GM03348 (cell line): ENCODE measurements around the gene TMEM243.
"Not testable (repeated sequence)": the region's sequence is repeated elsewhere in the genome, so short reads cannot be mapped to it uniquely, and the experiment has no call there.

Experiments
- DNase-seq: peaks from one replicate; pipeline ENCODE4 v3.0.0; 2012; ENCODE audit warnings: low spot score

TMEM243 gene

GRCh38 chr7:87210506-87210905, 9.0 kb downstream of the TMEM243 start:
- DNase-seq: no peak

DNA sequence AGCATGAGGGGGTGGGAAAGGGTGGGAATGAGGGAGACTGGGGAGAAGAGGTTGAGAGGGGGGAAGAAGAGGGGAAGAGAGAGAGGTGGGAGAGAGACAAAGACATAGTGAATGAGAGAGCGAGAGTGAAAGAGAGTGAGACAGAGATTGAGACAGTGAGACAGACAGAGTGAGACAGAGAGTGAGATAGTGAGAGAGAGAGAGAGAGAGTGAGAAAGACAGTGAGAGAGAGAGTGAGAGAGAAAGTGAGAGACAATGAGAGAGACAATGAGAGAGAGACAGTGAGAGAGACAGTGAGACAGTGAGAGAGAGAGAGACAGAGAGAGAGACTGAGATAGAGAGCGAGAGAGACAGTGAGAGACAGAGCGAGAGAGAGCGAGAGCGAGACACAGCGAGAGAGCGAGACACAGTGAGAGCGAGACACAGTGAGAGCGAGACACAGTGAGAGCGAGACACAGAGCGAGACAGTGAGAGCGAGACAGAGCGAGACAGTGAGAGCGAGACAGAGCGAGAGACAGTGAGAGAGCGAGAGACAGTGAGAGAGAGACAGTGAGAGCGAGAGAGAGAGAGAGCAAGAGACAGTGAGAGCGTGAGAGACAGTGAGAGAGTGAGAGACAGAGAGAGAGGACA, 10.1 kb downstream of the TMEM243 start:
- DNase-seq: no peak

GRCh38 chr7:87206361-87206760, 13.2 kb downstream of the TMEM243 start:
- no peak for DNase-seq

GRCh38 chr7:87205701-87206100, 13.8 kb downstream of the TMEM243 start:
- not testable (repeated sequence) for DNase-seq

GRCh38 chr7:87204933-87205332, 14.6 kb downstream of the TMEM243 start:
- DNase-seq: no peak

- not testable (repeated sequence) for DNase-seq
These were observed 15.6 kb downstream of the TMEM243 start for GRCh38 chr7:87203929-87204328.

DNA sequence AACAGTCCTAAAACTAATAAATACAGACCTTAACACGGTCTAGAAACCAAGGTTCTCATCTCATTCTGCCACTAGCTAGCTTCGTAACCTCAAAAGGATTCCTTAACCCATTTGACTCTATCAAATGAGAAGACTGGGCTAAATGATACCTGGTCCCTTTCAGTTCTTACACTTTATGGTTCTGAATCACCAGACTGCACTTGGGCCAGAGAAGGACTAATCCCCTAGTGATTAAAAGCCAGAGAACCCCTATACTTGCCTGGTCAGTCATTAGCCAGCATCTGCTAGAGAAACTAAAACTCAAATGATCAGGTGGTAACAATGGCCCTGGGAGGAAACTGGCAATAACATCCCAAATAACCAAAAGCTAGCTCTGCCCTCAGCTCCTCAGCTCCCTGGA, 16.8 kb downstream of the TMEM243 start:
- DNase-seq: no peak

GRCh38 chr7:87202208-87202607, 17.3 kb downstream of the TMEM243 start:
- DNase-seq: no peak

- no peak for DNase-seq
These were observed 19.7 kb downstream of the TMEM243 start for GRCh38 chr7:87199700-87200450.

- no peak for DNase-seq
These were observed 20.3 kb downstream of the TMEM243 start for GRCh38 chr7:87199241-87199640.

DNA sequence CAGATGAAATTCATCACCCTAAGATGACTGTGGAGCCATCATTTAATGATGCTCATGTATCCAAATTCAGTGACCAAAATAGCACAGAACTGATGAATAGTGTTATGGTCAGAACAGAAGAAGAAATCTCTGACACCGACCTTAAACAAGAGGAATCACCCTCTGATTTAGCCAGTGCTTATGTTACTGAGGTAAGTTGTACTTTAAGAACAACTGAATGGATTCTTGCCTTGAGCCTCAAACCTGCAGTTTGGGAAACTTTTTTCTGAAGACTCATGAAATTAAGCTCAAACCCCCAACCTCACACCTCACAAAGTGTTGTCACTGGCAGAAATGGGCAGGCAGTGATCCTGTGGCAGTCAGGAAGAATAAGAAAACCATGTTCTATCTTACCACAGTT, 25.6 kb downstream of the TMEM243 start:
- DNase-seq: no peak

- DNase-seq: no peak
These were observed 26.6 kb downstream of the TMEM243 start for GRCh38 chr7:87192784-87193487.

GRCh38 chr7:87190783-87191182, 28.7 kb downstream of the TMEM243 start:
- no peak for DNase-seq

- no peak for DNase-seq
These were observed 30.6 kb downstream of the TMEM243 start for GRCh38 chr7:87188930-87189329.

DNA sequence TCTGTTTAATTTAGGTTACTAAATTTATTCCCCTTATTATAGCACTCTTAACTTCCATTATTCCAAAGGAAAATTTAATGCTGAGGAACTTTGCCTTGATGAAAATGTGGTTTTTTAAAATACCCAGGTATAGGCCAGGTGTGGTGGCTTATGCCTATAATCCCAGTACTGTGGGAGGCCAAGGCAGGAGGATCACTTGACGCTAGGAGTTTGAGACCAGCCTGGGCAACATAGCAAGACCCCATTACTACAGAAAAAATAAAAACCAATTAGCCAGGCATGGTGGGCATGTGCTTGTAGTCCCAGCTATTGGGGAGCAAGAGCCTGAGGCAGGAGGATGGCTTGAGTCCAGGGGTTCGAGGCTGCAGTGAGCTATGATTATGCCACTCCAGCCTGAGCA, 32.4 kb downstream of the TMEM243 start:
- DNase-seq: no peak

GRCh38 chr7:87179180-87179579, 40.4 kb downstream of the TMEM243 start:
- no peak for DNase-seq

- DNase-seq: no peak
These were observed 41.2 kb downstream of the TMEM243 start for GRCh38 chr7:87178320-87178719.

- DNase-seq: no peak
These were observed 46.1 kb downstream of the TMEM243 start for GRCh38 chr7:87173471-87173870.

DNA sequence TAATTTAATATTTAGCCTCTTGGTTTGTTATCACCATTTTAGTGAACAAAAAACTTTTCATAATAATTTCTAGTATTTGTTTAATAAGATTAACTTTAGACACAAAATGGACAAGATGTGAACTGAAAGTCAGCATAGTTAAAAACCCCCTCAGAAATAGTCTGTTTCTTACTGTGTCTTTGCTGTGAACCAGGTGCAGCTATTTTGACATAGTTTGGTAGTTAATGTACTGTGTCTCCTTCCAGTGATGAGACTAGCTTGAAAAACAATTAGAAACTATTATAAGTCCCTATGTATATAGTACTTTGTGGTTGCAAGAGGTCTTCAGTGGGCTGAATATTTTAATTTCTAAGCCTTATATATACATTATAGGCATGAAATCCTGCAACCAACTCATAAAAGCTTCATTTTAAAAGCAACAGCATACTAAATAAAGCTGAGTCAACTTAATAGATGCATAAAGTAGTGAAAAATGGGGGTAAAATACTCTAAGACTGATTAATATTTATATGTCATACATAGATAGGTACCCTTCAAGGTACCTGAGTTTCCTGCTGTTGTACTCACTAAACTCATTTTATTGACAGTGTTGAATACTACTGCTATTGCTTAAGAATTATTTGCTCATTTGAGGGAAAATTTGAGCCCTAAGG, 48.1 kb downstream of the TMEM243 start:
- DNase-seq: no peak

- no peak for DNase-seq
These were observed 48.7 kb downstream of the TMEM243 start for GRCh38 chr7:87170828-87171227.

DNA sequence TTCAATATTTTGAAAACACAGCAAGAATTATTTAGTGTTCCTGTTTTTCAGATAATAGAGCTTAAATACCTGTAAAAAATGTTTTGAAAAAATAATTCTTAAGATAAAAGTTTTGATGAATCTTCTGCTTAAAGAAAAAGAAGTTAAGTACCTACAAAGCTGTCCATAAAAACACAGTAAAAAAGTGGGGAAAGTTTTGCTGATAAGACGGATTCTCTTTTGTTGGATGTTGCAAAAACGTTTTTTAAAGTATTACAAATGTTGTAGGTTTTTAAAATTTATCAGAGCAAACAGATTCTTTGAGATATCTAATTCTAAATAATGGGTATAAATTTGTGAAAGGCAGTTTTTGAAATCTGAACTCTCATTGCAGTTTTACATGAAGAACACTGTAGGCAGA, 55.1 kb downstream of the TMEM243 start:
- no peak for DNase-seq

DNA sequence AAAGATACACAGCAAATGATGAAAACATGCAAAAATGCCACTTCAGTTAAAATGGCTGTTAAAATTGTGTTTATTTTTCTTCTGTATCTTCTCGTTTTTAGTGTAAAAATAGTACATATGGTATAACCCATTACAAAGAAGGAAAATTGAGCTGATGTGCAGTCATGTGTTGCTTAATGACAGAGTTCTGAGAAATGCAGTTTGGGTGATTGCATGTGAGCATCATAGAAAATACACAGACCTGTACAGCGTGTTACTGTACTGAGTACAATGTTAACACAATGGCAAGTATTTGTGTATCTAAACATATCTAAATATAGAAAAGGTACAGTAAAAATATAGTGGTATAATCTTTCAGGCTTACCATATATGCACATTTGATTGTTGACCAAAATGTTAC, 60.0 kb downstream of the TMEM243 start:
- no peak for DNase-seq

DNA sequence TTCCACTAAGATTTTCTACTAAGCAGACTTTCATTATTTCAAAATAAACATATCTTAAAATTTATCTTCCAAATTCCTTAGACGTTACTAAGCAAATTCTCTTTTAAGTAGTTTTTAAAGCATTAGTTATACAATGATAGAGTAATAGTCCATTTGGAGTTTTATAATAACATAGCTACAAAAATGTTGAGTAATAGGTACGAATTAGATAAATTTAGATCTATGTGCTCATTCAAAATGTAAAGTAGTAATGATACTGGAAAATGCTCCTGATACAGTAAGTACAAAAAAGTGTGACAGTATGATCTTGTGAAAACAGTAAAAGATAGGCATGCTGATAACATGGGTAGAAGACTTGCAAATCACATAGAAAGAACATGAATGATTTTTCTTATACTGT, 62.8 kb downstream of the TMEM243 start:
- no peak for DNase-seq
